ENCODE data around the gene SLC52A1.

- TF ChIP-seq CTCF (IDR thresholded peaks at IDR 0.05), result no peak
- no peak for TF ChIP-seq POLR2A (IDR thresholded peaks at IDR 0.05)
Observed at GRCh38 chr17:5049314-5049841, 14.2 kb upstream of the SLC52A1 start.
